GM12874 (cell line): ENCODE measurements around the gene C9orf152.

ENCODE experiments used
- TF ChIP-seq, protein P1 (sequence below): IDR thresholded peaks from 2 replicates; pipeline ENCODE4 v1.5.1; 2011; ENCODE audit warnings: low read depth, mild to moderate bottlenecking, control low read depth, low read length, moderate library complexity; ENCODE audit not compliant: insufficient read depth

Gene C9orf152

DNA sequence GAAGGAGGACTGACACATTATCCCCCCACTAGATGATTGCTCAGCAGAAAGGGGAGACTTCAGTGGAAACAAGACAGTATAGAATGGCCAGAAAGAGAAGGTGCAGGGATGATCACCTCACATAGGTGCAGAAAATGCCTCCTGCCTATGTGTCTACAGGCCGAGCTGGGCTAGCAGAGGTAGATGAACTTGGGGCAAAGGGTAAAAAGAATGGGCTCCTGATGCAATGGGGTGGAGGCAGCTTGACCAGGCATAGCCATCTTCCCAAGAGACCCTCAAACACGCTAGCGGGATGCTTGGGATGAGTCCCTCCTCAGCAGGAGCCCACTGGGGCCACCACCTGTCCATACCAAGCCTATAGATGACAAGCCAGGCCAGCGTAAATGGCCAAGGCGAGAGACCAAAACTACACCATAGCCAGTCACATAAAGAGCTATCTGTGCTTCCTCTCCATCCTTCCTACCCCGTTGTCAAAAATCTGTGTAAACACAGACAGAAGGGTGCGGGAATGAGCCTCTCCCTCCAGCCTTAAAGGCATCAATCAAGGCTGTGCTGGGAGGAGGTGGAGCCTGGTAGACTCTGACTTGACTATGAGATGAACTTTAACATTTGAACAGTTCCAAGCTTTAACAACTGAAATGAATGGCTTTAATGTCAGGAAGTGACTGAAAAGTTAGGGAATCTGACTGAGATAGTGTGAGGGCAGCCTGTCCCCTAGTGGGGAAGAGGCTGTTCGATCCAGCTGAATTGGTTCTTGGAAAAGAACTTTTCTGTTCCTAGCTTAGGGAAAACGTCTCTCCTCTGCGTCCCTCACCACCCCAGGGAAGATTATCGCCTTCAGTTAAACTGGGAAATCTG is 10.4 kb downstream of the C9orf152 start:
- TF ChIP-seq, protein P1, sequence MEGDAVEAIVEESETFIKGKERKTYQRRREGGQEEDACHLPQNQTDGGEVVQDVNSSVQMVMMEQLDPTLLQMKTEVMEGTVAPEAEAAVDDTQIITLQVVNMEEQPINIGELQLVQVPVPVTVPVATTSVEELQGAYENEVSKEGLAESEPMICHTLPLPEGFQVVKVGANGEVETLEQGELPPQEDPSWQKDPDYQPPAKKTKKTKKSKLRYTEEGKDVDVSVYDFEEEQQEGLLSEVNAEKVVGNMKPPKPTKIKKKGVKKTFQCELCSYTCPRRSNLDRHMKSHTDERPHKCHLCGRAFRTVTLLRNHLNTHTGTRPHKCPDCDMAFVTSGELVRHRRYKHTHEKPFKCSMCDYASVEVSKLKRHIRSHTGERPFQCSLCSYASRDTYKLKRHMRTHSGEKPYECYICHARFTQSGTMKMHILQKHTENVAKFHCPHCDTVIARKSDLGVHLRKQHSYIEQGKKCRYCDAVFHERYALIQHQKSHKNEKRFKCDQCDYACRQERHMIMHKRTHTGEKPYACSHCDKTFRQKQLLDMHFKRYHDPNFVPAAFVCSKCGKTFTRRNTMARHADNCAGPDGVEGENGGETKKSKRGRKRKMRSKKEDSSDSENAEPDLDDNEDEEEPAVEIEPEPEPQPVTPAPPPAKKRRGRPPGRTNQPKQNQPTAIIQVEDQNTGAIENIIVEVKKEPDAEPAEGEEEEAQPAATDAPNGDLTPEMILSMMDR, result no peak

DNA sequence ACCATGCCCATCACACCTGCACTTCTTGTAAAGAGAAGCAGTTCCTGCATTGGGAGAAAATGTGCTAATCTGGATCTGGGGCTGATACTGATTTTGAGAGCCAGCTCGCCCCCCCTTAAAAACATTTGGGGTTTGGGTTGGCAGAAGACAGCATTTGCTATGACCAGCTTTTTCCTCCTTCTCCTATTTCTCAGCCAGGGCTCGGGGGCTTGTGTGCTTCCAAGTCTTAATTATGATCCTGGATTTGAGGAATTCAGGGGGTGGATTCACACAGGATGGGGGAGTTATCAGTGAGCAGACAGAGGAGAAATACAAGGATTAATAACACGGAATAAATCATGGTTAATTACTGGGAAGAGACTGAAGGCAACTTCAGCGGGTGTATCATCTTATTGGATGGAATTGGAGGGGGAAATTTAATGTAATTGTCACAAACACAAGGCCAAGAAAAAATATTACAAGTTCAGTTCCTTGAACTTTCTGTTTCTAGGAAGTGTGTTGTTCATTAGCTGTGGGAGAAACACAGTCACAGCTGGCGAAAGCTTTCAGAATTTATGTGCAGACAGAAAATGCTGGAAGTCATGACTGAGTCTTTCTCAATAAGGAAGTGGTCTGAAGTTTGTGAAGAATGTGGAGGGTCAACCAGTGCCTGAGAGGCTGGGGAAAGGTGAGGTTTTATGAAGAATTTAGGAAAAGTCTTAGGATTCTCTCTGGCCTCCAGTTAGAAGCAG is 15.3 kb downstream of the C9orf152 start:
- TF ChIP-seq, protein P1, result no peak

DNA sequence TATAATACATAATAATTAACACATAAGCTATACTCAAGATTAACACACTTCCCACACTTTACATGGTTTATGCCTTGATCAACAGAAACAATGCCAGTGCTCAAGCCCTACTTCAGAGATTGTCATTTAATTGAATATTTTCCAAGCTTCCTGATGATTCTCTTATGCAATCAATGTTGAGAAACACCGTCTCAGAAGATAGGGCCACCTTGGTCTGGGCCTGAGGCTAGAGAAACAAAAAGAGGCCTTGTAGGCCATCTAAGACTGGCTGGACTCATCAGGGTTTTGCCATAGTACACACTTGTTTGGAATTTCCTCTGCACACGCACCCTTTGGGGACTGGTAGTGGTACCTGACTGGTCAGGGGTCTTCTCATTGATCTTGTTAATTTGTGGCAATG is 16.3 kb downstream of the C9orf152 start:
- TF ChIP-seq, protein P1, result no peak

DNA sequence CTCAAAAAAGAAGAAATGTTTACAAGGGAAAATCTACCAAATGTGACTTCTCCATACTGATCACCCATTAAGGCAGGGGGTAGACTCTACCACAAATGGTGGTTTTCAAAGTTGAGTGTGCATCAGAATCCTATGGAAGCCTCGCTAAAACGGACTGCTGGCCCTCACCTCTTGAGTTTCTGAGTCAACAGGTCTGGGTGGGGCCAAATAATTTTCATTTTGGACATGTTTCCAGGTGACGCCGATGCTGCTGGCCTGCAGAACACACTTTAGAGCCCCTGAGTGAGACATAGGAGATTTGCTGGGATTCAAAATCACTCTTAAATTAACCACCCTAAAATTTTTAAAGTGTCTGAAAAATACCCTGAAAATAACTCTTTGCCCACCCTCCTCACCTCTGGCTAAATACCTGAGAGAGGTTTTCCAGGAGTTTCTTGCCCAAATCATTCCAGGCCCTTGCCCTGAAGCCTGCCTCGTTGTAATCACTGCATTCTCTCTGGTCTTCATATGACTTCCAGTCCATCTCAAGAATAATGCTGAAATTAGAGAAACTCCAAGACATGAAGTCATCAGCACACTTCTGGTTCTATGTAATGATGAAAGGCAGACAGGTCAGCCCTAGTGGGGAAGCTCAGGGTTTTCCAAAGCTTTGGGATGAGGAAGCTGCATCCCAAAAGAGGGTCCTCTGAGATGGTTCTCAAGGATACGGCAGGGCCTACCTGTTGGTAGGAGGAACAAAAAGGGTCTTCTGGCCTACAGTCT is 18.2 kb downstream of the C9orf152 start:
- TF ChIP-seq, protein P1, result no peak

DNA sequence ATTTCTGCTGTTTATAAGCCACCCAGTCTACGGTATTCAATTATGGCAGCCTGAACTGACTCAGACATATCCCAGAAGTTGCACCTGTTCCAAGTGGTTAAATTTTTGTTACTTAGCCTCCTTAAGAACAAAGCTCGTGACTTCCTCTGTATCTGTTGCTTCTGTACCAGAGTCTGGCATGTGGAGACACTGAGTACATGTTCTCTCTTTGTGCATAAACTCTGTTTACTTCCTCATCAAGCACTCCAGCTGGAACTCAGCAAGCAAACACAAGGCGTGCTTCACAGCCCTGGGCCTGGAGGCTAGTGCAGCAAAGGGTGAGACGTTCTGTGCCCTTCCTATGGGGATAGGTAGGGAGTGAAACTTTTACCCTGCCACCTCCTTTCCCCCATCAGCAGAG is 19.0 kb downstream of the C9orf152 start:
- TF ChIP-seq, protein P1, result no peak

DNA sequence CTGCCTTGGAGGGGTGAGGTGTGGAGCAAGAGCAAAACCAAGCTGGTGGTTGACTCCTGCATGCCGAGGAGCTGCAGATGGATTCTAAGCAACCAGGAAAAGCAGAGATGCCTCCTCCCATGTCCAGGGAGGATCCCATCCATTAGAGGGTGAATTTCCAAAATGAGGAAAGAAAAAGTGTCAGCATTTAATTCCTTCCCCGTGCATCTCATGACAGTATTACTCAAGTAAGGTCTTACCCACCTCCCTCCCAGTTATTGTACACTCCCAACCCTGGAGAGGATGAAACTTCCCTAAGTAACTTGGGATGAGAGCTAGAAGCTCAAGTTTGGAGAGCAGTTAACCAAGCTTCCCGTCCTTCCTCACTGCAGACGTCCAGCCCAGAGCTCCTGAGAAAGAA is 19.9 kb downstream of the C9orf152 start:
- TF ChIP-seq, protein P1, result no peak

DNA sequence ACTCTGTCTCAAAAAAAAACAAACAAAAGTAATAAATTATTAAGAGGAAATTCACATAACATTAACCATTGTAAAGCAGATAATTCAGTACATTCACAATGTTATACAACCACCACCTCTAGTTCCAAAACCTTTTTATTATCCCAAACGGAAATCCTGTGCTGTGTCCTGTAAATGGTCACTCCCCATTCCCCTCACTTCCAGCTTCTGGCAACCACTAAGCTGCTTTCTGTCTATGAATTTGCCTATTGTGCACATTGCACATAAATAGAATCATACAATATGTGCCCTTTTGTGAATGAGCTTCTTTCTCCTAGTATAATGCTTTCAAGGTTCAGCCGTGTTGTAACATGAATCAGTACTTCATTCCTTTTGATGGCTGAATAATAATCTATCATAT is 20.8 kb downstream of the C9orf152 start:
- TF ChIP-seq, protein P1, result no peak
